GM12878 (cell line): ENCODE results near the gene LRRC59. TPM values are rescaled to one million over a fixed set of nuclear protein-coding genes. Genes with fewer than 3 reads are reported as not detected.
A peak's percentile ranks its signal among the peaks of the same experiment; 100 is the strongest.

Source experiments
- ATAC-seq: fragments of 200-7000 bp; cut with Tn5 transposase; 3 replicates; pipeline ENCODE4 v1.9.1; 2020; ENCODE audit warnings: mild to moderate bottlenecking, moderate library complexity
- BruUV-seq: library from RNA; stranded (reverse); fragments of 400-500 nt; replicated peaks from 2 replicates; lab custom pipeline; 2021; lab: Mats Ljungman, UMichigan
- CTCF ChIA-PET: fragments of 300-600 bp; sonication (Branson Sonifier 250); formaldehyde crosslinking; extraction: SDS; loops from one replicate; lab custom pipeline; 2021; ENCODE audit warnings: inconsistent platforms; lab: Yijun Ruan, JAX
- POLR2A ChIA-PET: fragments of 350-600 bp; formaldehyde crosslinking; extraction: SDS; loops from one replicate; lab custom pipeline; 2021; ENCODE audit warnings: inconsistent platforms; lab: Charles Lee
- RAD21 ChIA-PET: fragments of 300-600 bp; sonication (Branson Sonifier 250); formaldehyde crosslinking; loops from one replicate; lab custom pipeline; 2023; ENCODE audit warnings: antibody characterized with exemption; ENCODE audit not compliant: unreplicated experiment; lab: Charles Lee
- SMC1A ChIA-PET: fragments of 300-600 bp; sonication (Branson Sonifier 250); formaldehyde crosslinking; loops from one replicate; lab custom pipeline; 2023; ENCODE audit not compliant: unreplicated experiment, uncharacterized antibody; lab: Charles Lee
- DNase-seq: peaks from one replicate; pipeline ENCODE4 v3.0.0-alpha.2; 2011; ENCODE audit warnings: low read depth, low spot score
- FAIRE-seq: peaks from 3 replicates; lab custom pipeline; 2011; peaks lifted over from hg19 to GRCh38; lab: Jason Lieb, UNC
- H2AFZ ChIP-seq: 2 replicates; pipeline ENCODE4 v1.6.0; 2011; ENCODE audit warnings: low read depth, low read length, control low read depth; ENCODE audit not compliant: control insufficient read depth
- H3K27ac ChIP-seq: 2 replicates; pipeline ENCODE4 v1.5.1; 2011; ENCODE audit warnings: control low read depth; ENCODE audit not compliant: control insufficient read depth, insufficient read depth
- H3K27me3 ChIP-seq, 2 experiments: replicated peaks in 1 of 2; 2 replicates each; pipeline versions ENCODE4 v1.6.0 to v1.6.1; 2011; ENCODE audit warnings: low read length in 1 of 2; ENCODE audit not compliant: control insufficient read depth in 2 of 2, insufficient read depth in 2 of 2
- H3K36me3 ChIP-seq, 2 experiments: 2 replicates each; pipeline ENCODE4 v1.5.1; 2011; ENCODE audit warnings: low read length in 1 of 2; ENCODE audit not compliant: control insufficient read depth in 2 of 2, insufficient read depth in 2 of 2
- H3K4me1 ChIP-seq: 2 replicates; pipeline ENCODE4 v1.6.1; 2011; ENCODE audit warnings: mild to moderate bottlenecking, low read length, moderate library complexity, mixed read lengths; ENCODE audit not compliant: control insufficient read depth, insufficient read depth
- H3K4me2 ChIP-seq: 2 replicates; pipeline ENCODE4 v1.6.0; 2011; ENCODE audit warnings: control low read depth; ENCODE audit not compliant: control insufficient read depth, insufficient read depth
- H3K4me3 ChIP-seq: fragments of 200-600 bp; sonication (generic); 2 replicates; pipeline ENCODE4 v1.5.1; 2016
- H3K79me2 ChIP-seq: 2 replicates; pipeline ENCODE4 v1.6.0; 2011; ENCODE audit warnings: low read length; ENCODE audit not compliant: control insufficient read depth, insufficient read depth
- H3K9ac ChIP-seq: 2 replicates; pipeline ENCODE4 v1.8.0; 2011; ENCODE audit warnings: low read length, control low read depth, mixed read lengths; ENCODE audit not compliant: control insufficient read depth, insufficient read depth
- H3K9me3 ChIP-seq: replicated peaks from 3 replicates; pipeline ENCODE4 v1.5.1; 2011; ENCODE audit warnings: mild to moderate bottlenecking, low read length; ENCODE audit not compliant: control insufficient read depth, insufficient read depth
- H4K20me1 ChIP-seq: 2 replicates; pipeline ENCODE4 v1.6.0; 2011; ENCODE audit not compliant: control insufficient read depth, insufficient read depth
- BCL3 ChIP-seq: IDR thresholded peaks from 2 replicates; pipeline ENCODE4 v1.6.1; 2011; ENCODE audit warnings: borderline replicate concordance, low read depth, mild to moderate bottlenecking, moderate library complexity, low read length; ENCODE audit not compliant: insufficient read depth, poor library complexity, severe bottlenecking
- BHLHE40 ChIP-seq, 2 experiments: fragments of 450-650 bp in 1 of 2; IDR thresholded peaks; 2 replicates each; pipeline ENCODE4 v1.6.1; 2011 to 2017; ENCODE audit warnings: low read depth in 2 of 2, borderline replicate concordance in 1 of 2, improper control_type of control experiment in 1 of 2, low read length in 1 of 2, mild to moderate bottlenecking in 1 of 2
- BRCA1 ChIP-seq: IDR thresholded peaks from 2 replicates; pipeline ENCODE4 v1.6.1; 2011; ENCODE audit warnings: low read depth, low read length, improper control_type of control experiment
- IKZF1 ChIP-seq: fragments of 450-650 bp; conservative IDR thresholded peaks from 2 replicates; pipeline ENCODE4 v1.6.1; 2017; ENCODE audit warnings: antibody characterized with exemption, mild to moderate bottlenecking
- JUND ChIP-seq: IDR thresholded peaks from 2 replicates; pipeline ENCODE4 v1.6.1; 2012; ENCODE audit warnings: low read depth, mild to moderate bottlenecking, low read length, improper control_type of control experiment, moderate library complexity
- NKRF ChIP-seq: fragments of 450-650 bp; conservative IDR thresholded peaks from 2 replicates; pipeline ENCODE4 v1.6.1; 2017; ENCODE audit warnings: mild to moderate bottlenecking, moderate library complexity
- POLR2A ChIP-seq: IDR thresholded peaks from 2 replicates; pipeline ENCODE4 v1.6.1; 2011; ENCODE audit warnings: low read depth, mild to moderate bottlenecking, low read length
- POLR2AphosphoS5 ChIP-seq: IDR thresholded peaks from 2 replicates; pipeline ENCODE4 v1.6.1; 2011; ENCODE audit warnings: mild to moderate bottlenecking, low read length, inconsistent platforms
- POU2F2 ChIP-seq: IDR thresholded peaks from 3 replicates; pipeline ENCODE4 v1.6.1; 2011; ENCODE audit warnings: low read depth, mild to moderate bottlenecking, low read length, borderline replicate concordance
- RB1 ChIP-seq: fragments of 450-650 bp; formaldehyde crosslinking; IDR thresholded peaks from 2 replicates; pipeline ENCODE4 v1.6.1; 2017; ENCODE audit warnings: mild to moderate bottlenecking, borderline replicate concordance
- SPI1 ChIP-seq: IDR thresholded peaks from 2 replicates; pipeline ENCODE4 v1.6.1; 2011; ENCODE audit warnings: low read depth, mild to moderate bottlenecking, low read length, moderate library complexity, borderline replicate concordance; ENCODE audit not compliant: insufficient read depth
- TAF1 ChIP-seq: IDR thresholded peaks from 2 replicates; pipeline ENCODE4 v1.6.1; 2011; ENCODE audit warnings: mild to moderate bottlenecking, low read depth, low read length, borderline replicate concordance
- ZNF217 ChIP-seq: fragments of 450-650 bp; IDR thresholded peaks from 2 replicates; pipeline ENCODE4 v1.6.1; 2017; ENCODE audit warnings: antibody characterized with exemption, mild to moderate bottlenecking
- ZSCAN29 ChIP-seq: fragments of 450-650 bp; IDR thresholded peaks from 2 replicates; pipeline ENCODE4 v1.6.1; 2017; ENCODE audit warnings: mild to moderate bottlenecking, moderate library complexity
- WGBS: methylation state at CpG from one replicate; pipeline ENCODE4 v1.1.6; 2016; ENCODE audit warnings: low lambda C conversion rate; ENCODE audit not compliant: insufficient replicate concordance, insufficient coverage; ENCODE audit errors: missing lambda C conversion rate; 5-methylcytosine and 5-hydroxymethylcytosine counted together
- in situ Hi-C: fragments of 300-500 bp; cut with MboI; formaldehyde crosslinking; loops from 9 replicates; pipeline ENCODE4 v1.14.3; 2018; ENCODE audit warnings: mixed read lengths
- intact Hi-C: fragments of 100-400 bp; cut with micrococcal nuclease; formaldehyde crosslinking; loops from one replicate; pipeline ENCODE4 v1.14.2; 2022; ENCODE audit not compliant: unreplicated experiment
- polyA plus RNA-seq, 11 experiments: library from polyadenylated mRNA; depleted of rRNA in 4 of 11; unstranded in 6 of 11; stranded (reverse) in 5 of 11; fragments of >200 nt; fragmentation: Nextera tagmentation in 4 of 11; fragmentation: Illumina TruSeq in 1 of 11; extraction: Ambion mirVana in 4 of 11; extraction: Trizol in 1 of 11; gene quantifications; 1 replicate in 1 of 11; 2 replicates in 10 of 11; pipeline versions ENCODE4 v1.2.1 to v1.2.3, GENCODE V29; 2011 to 2016; ENCODE audit warnings: inconsistent platforms in 2 of 11, missing spikeins in 2 of 11, low read depth in 1 of 11
- total RNA-seq, 4 experiments: library from RNA; depleted of rRNA in 3 of 4; stranded (reverse); fragments of >200 nt in 3 of 4; fragmentation: Illumina TruSeq in 1 of 4; extraction: Trizol in 1 of 4; gene quantifications; 2 replicates each; pipeline versions ENCODE4 v1.2.1 to v1.2.3, GENCODE V29; 2013 to 2021

LRRC59 gene
- total and polyA plus RNA-seq, 10 of the 15 experiments (the other 5 are each of a cell fraction or from before 2014, with no cell fraction given), result 8.8 to 82.2 (median 63.0) TPM

DNA sequence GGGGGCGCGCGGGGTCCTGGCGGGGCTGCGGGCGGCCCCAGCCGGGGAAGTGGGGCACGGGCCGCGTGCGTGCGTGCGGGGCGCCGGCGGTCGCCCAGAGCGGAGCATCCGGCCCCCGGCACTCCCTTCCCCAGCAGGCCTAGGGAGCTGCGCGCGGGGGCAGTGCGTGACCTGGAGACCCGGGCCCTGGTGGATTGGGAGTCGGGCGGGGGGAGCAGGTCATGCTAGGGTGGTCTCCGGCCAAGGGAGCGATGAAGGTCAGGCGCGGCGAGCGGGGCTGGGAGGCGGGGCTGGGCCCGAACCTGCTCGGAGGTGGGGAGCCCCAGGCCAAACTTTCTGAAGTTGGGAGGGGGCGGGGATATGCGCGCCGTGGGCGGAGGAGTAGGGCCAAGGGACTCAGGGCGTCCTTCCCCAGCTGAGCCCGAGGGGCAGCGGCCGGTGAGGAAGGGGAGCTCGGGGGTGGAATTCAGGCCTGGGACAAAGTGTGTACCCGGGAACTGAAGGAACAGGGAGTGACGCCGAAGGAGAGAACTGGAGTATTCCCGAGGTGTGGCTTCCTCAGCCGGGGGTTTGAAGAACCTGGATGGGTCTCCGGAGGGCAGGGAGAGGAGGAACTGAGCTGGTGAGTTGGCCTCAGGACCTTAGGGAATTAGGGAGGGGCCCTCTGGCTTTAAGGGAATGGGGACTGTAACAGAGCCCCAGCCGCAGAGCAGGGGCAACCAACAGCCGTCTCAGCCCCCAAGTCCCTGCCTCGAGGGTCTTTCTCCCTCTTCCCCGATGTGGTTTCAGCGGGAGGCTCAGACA is 50.8 kb downstream of the LRRC59 start (continued):
- no peak for TF ChIP-seq BCL3
- TF ChIP-seq ZNF217, result no peak
- TF ChIP-seq JUND, result no peak

- CTCF ChIA-PET, result interaction anchor here (1.2 to 8.0 kb wide), 7 partner anchors 11 to 252 kb away, joined by 3 to 68 read pairs (median 4); partner anchors contain the start of gene LRRC59
- DNase-seq, result no peak
- SMC1A ChIA-PET, result interaction anchor here (1.5 to 3.3 kb wide), 2 partner anchors 16 to 28 kb away, joined by 4 to 17 read pairs; no protein-coding TSS in a partner anchor
- no peaks in the 10 kb centered on the region for H3K27me3 ChIP-seq
- peak; percentile 38 for FAIRE-seq
- no TSS peak for BruUV-seq
- H3K4me3 ChIP-seq, result peak within 1 kb of the TSS; percentile 85
- H3K27ac ChIP-seq, result peak within 1 kb of the TSS; percentile 59
- peak within 1 kb of the TSS; percentile 96 for H3K4me2 ChIP-seq
- H3K4me1 ChIP-seq, result peaks cover 3% of the 10 kb centered on the region
- peak; percentile 90 for ATAC-seq
- peak within 1 kb of the TSS; percentile 83 for H3K9ac ChIP-seq
- no peaks in the 10 kb centered on the region for H4K20me1 ChIP-seq
- in situ Hi-C loops (no loop called here), intact Hi-C loops (loop anchor here (1.0 to 5.0 kb wide), 3 partner anchors 38 to 145 kb away; partner anchors contain the start of gene RSAD1)
- no peaks in the 10 kb centered on the region; the same call in 2 of the 3 replicates for H3K9me3 ChIP-seq
- H3K79me2 ChIP-seq, result peaks cover 5% of the 10 kb centered on the region
- 8% methylated on average over 54 of the region's 87 CpGs for WGBS
- RAD21 ChIA-PET, result interaction anchor here (0.8 to 1.6 kb wide), 8 partner anchors 16 to 176 kb away, joined by 3 to 6 read pairs (median 4); partner anchors contain the start of genes COL1A1 and LRRC59
- H2AFZ ChIP-seq, result peak within 1 kb of the TSS; percentile 94
- POLR2A ChIA-PET, result interaction anchor here (0.7 to 1.2 kb wide), 8 partner anchors 9 to 194 kb away, joined by 3 to 6 read pairs (median 4); partner anchors contain the start of gene EME1
- no peaks in the 10 kb centered on the region; a peak in 2 of 4 replicates for H3K36me3 ChIP-seq
- TF ChIP-seq RB1 (peak; percentile 25; the same call in 1 of the 2 replicates), SPI1 (no peak), TAF1 (peak; percentile 73; the same call in 1 of the 2 replicates), POU2F2 (no peak), NKRF (peak; percentile 74), BRCA1 (no peak), BHLHE40 (IDR thresholded peaks at IDR 0.05; ENCODE audit: borderline replicate concordance in 1 of 2, low read depth in 2 of 2, low read length in 1 of 2) (peak; percentile 73 to 90; a peak in 3 of 4 replicates), POLR2AphosphoS5 (peak; percentile 39; the same call in 1 of the 2 replicates), ZSCAN29 (0 out of 2 replicates have a peak, but pooled peaks have one; percentile 14), IKZF1 (peak; percentile 30; the same call in 1 of the 2 replicates), POLR2A (peak; percentile 99)
These were observed 51.7 kb downstream of the LRRC59 start, which contains the start of gene XYLT2 for GRCh38 chr17:50345432-50346312. TSS of gene XYLT2 (plus strand) at chr17:50346126. CDS start at chr17:50346141, 15 bp downstream.
